IMR-90 (cell line): ENCODE data around the gene ATXN1. TPM values are rescaled to one million over a fixed set of nuclear protein-coding genes. Genes with fewer than 3 reads are reported as not detected.

Experiments
- ATAC-seq: fragments of 200-7000 bp; cut with Tn5 transposase; 2 replicates; pipeline ENCODE4 v1.9.1; 2020; ENCODE audit warnings: low read depth, mild to moderate bottlenecking, moderate library complexity
- BruUV-seq: library from RNA; stranded (reverse); fragments of 400-500 nt; replicated peaks from 2 replicates; lab custom pipeline; 2021; lab: Mats Ljungman, UMichigan
- CTCF ChIA-PET: fragments of 300-600 bp; formaldehyde crosslinking; extraction: SDS; loops from one replicate; lab custom pipeline; 2021; ENCODE audit warnings: antibody characterized with exemption; lab: Yijun Ruan, JAX
- POLR2A ChIA-PET: fragments of 300-600 bp; sonication (Branson Sonifier 250); formaldehyde crosslinking; loops from one replicate; lab custom pipeline; 2022; ENCODE audit warnings: antibody characterized with exemption; ENCODE audit not compliant: unreplicated experiment; lab: Charles Lee
- DNase-seq: peaks from one replicate; pipeline ENCODE4 v3.0.0; 2013
- H2AFZ ChIP-seq: replicated peaks from 2 replicates; pipeline ENCODE3; 2013; ENCODE audit warnings: low read length, mild to moderate bottlenecking; ENCODE audit not compliant: poor library complexity
- H2AK5ac ChIP-seq: 2 replicates; pipeline ENCODE4 v1.6.1; 2013; ENCODE audit warnings: low read depth, low read length, inconsistent platforms
- H2AK9ac ChIP-seq: replicated peaks from 2 replicates; pipeline ENCODE3; 2013; ENCODE audit warnings: mild to moderate bottlenecking, low read depth, low read length, moderate library complexity; ENCODE audit not compliant: poor library complexity
- H2BK120ac ChIP-seq: 2 replicates; pipeline ENCODE4 v1.6.1; 2013; ENCODE audit warnings: low read depth, low read length, inconsistent platforms
- H2BK15ac ChIP-seq: 3 replicates; pipeline ENCODE4 v1.6.1; 2013; ENCODE audit warnings: low read depth, low read length, inconsistent platforms
- H2BK20ac ChIP-seq: 2 replicates; pipeline ENCODE4 v1.6.1; 2013; ENCODE audit warnings: low read depth, mild to moderate bottlenecking, inconsistent platforms, low read length, moderate library complexity
- H2BK5ac ChIP-seq: 2 replicates; pipeline ENCODE4 v1.6.1; 2013; ENCODE audit warnings: mild to moderate bottlenecking, low read depth, low read length, inconsistent platforms; ENCODE audit not compliant: poor library complexity, severe bottlenecking
- H3K14ac ChIP-seq: replicated peaks from 2 replicates; pipeline ENCODE4 v1.6.1; 2013; ENCODE audit warnings: low read depth, low read length, inconsistent platforms
- H3K18ac ChIP-seq: 2 replicates; pipeline ENCODE4 v1.6.1; 2013; ENCODE audit warnings: low read depth, low read length, control low read depth
- H3K23ac ChIP-seq: 2 replicates; pipeline ENCODE4 v1.6.1; 2013; ENCODE audit warnings: low read depth, low read length, inconsistent platforms
- H3K27ac ChIP-seq: 2 replicates; pipeline ENCODE4 v1.5.1; 2013; ENCODE audit warnings: mild to moderate bottlenecking, control low read depth, low read length; ENCODE audit not compliant: insufficient read depth
- H3K27me3 ChIP-seq: 2 replicates; pipeline ENCODE4 v1.6.1; 2013; ENCODE audit warnings: low read length; ENCODE audit not compliant: control insufficient read depth, insufficient read depth
- H3K36me3 ChIP-seq: 2 replicates; pipeline ENCODE4 v1.6.1; 2013; ENCODE audit warnings: low read length, mixed read lengths; ENCODE audit not compliant: control insufficient read depth, insufficient read depth
- H3K4ac ChIP-seq: 2 replicates; pipeline ENCODE4 v1.6.1; 2013; ENCODE audit warnings: low read depth, low read length, inconsistent platforms
- H3K4me1 ChIP-seq: 2 replicates; pipeline ENCODE4 v1.6.1; 2013; ENCODE audit warnings: low read length, mixed read lengths; ENCODE audit not compliant: control insufficient read depth, insufficient read depth
- H3K4me2 ChIP-seq: 2 replicates; pipeline ENCODE4 v1.6.1; 2013; ENCODE audit warnings: low read depth, mild to moderate bottlenecking, control low read depth, low read length, moderate library complexity
- H3K4me3 ChIP-seq: 2 replicates; pipeline ENCODE4 v1.5.1; 2013; ENCODE audit warnings: low read depth, mild to moderate bottlenecking, control low read depth, low read length, moderate library complexity; ENCODE audit not compliant: insufficient read depth
- H3K56ac ChIP-seq: 2 replicates; pipeline ENCODE4 v1.6.1; 2013; ENCODE audit warnings: low read length, inconsistent platforms; ENCODE audit not compliant: insufficient read depth; ENCODE audit errors: extremely low read depth
- H3K79me1 ChIP-seq, 2 experiments: 2 replicates each; pipeline ENCODE4 v1.6.1; 2013; ENCODE audit warnings: low read length in 2 of 2, inconsistent platforms in 1 of 2, low read depth in 1 of 2
- H3K9ac ChIP-seq: 2 replicates; pipeline ENCODE4 v1.6.1; 2013; ENCODE audit warnings: low read depth, low read length, control low read depth
- H3K9me1 ChIP-seq: 2 replicates; pipeline ENCODE4 v1.6.1; 2013; ENCODE audit warnings: low read length, inconsistent platforms; ENCODE audit not compliant: insufficient read depth
- H3K9me3 ChIP-seq: 2 replicates; pipeline ENCODE4 v1.6.1; 2013; ENCODE audit warnings: low read length; ENCODE audit not compliant: control insufficient read depth, insufficient read depth
- H4K20me1 ChIP-seq: 2 replicates; pipeline ENCODE4 v1.6.1; 2013; ENCODE audit warnings: low read length, inconsistent platforms; ENCODE audit not compliant: insufficient read depth
- H4K5ac ChIP-seq: 2 replicates; pipeline ENCODE4 v1.6.1; 2013; ENCODE audit warnings: mild to moderate bottlenecking, low read depth, low read length, control low read depth
- H4K8ac ChIP-seq, 2 experiments: 2 replicates each; pipeline ENCODE4 v1.6.1; 2013; ENCODE audit warnings: low read depth in 2 of 2, low read length in 2 of 2, control low read depth in 1 of 2, inconsistent platforms in 1 of 2
- H4K91ac ChIP-seq: 2 replicates; pipeline ENCODE4 v1.6.1; 2013; ENCODE audit warnings: low read depth, low read length, inconsistent platforms; ENCODE audit not compliant: insufficient read depth
- BHLHE40 ChIP-seq: fragments of 150-350 bp; IDR thresholded peaks from 2 replicates; pipeline ENCODE4 v1.6.1; 2016; ENCODE audit warnings: mild to moderate bottlenecking, low read depth, low read length
- CEBPB ChIP-seq: IDR thresholded peaks from 2 replicates; pipeline ENCODE4 v1.6.1; 2012; ENCODE audit warnings: low read depth, low read length, improper control_type of control experiment
- CHD1 ChIP-seq: IDR thresholded peaks from 2 replicates; pipeline ENCODE4 v1.6.1; 2012; ENCODE audit warnings: low read depth, low read length, improper control_type of control experiment
- CTCF ChIP-seq: conservative IDR thresholded peaks from 2 replicates; pipeline ENCODE4 v1.5.1; 2012; ENCODE audit warnings: mild to moderate bottlenecking, low read depth, low read length, improper control_type of control experiment
- ELK1 ChIP-seq: fragments of 150-350 bp; IDR thresholded peaks from 2 replicates; pipeline ENCODE4 v1.6.1; 2016; ENCODE audit warnings: low read depth, mild to moderate bottlenecking, low read length, moderate library complexity, borderline replicate concordance
- FOS ChIP-seq: fragments of 150-350 bp; IDR thresholded peaks from 2 replicates; pipeline ENCODE4 v1.6.1; 2016; ENCODE audit warnings: low read depth, low read length
- MAFK ChIP-seq: IDR thresholded peaks from 2 replicates; pipeline ENCODE4 v1.6.1; 2012; ENCODE audit warnings: low read depth, low read length, improper control_type of control experiment
- MAZ ChIP-seq: IDR thresholded peaks from 2 replicates; pipeline ENCODE4 v1.6.1; 2012; ENCODE audit warnings: low read depth, mild to moderate bottlenecking, low read length, improper control_type of control experiment, moderate library complexity, borderline replicate concordance
- MXI1 ChIP-seq: IDR thresholded peaks from 2 replicates; pipeline ENCODE4 v1.6.1; 2012; ENCODE audit warnings: low read depth, mild to moderate bottlenecking, low read length, moderate library complexity, borderline replicate concordance
- NFE2L2 ChIP-seq: fragments of 150-350 bp; IDR thresholded peaks from 2 replicates; pipeline ENCODE4 v1.6.1; 2016; ENCODE audit warnings: low read depth, mild to moderate bottlenecking, low read length
- RAD21 ChIP-seq: IDR thresholded peaks from 2 replicates; pipeline ENCODE4 v1.6.1; 2012; ENCODE audit warnings: low read length, improper control_type of control experiment
- RFX5 ChIP-seq: IDR thresholded peaks from 2 replicates; pipeline ENCODE4 v1.8.0; 2012; ENCODE audit warnings: low read depth, mild to moderate bottlenecking, low read length, moderate library complexity
- USF2 ChIP-seq: fragments of 150-350 bp; IDR thresholded peaks from 2 replicates; pipeline ENCODE4 v1.6.1; 2017; ENCODE audit warnings: mild to moderate bottlenecking, antibody characterized with exemption, low read length, low read depth
- WGBS, 2 experiments: methylation state at CpG; one replicate each; pipeline versions ENCODE4 v1.1.5 to v1.1.7; 2013; ENCODE audit warnings: missing lambda C conversion rate in 2 of 2; ENCODE audit not compliant: insufficient read length in 1 of 2; ENCODE audit errors: extremely low coverage in 2 of 2; 5-methylcytosine and 5-hydroxymethylcytosine counted together
- dilution Hi-C: fragments of 300-500 bp; cut with HindIII; formaldehyde crosslinking; loops from one replicate; pipeline ENCODE4 v1.14.3; 2018; ENCODE audit warnings: low sequenced_read_pairs; ENCODE audit not compliant: unreplicated experiment
- in situ Hi-C: fragments of 300-500 bp; cut with MboI; formaldehyde crosslinking; loops from 3 replicates; pipeline ENCODE4 v1.14.3; 2019; ENCODE audit warnings: low sequenced_read_pairs, inconsistent platforms, mixed read lengths
- intact Hi-C: fragments of 100-400 bp; cut with micrococcal nuclease; formaldehyde crosslinking; loops from 2 replicates; pipeline ENCODE4 v1.10.0; 2022
- polyA plus RNA-seq, 3 experiments: library from polyadenylated mRNA; depleted of rRNA; stranded (reverse); fragments of >200 nt; gene quantifications; 2 replicates each; pipeline ENCODE4 v1.2.3, GENCODE V29; 2012; ENCODE audit warnings: low replicate concordance in 1 of 3
- total RNA-seq: library from RNA; depleted of rRNA; stranded (reverse); fragments of >200 nt; gene quantifications from 2 replicates; pipeline ENCODE4 v1.2.3, GENCODE V29; 2012

The ATXN1 gene
- total and polyA plus RNA-seq, 2 of the 4 experiments (the other 2 are of a cell fraction), result 7.3 to 11.1 TPM

- no peak overlapping the region for H3K9ac ChIP-seq
- no peak overlapping the region for H4K91ac ChIP-seq
- no peak overlapping the region for H4K8ac ChIP-seq
- no peak overlapping the region for H2BK5ac ChIP-seq
- no peak overlapping the region for H3K4me3 ChIP-seq
- no peak overlapping the region for H3K4ac ChIP-seq
- peaks cover 4% of the 10 kb centered on the region for H3K4me1 ChIP-seq
- intact Hi-C loops (loop anchor here (10.0 kb wide), 1 partner anchor 445 kb away; no protein-coding TSS in a partner anchor), in situ Hi-C loops (loop anchor here (10.0 kb wide), 1 partner anchor 565 kb away; no protein-coding TSS in a partner anchor), dilution Hi-C loops (no loop called here)
- H2AK9ac ChIP-seq, result no peak overlapping the region
- H2AK5ac ChIP-seq, result no peak overlapping the region
- WGBS, 2 experiments, result 88% methylated on average over 2 of the region's 9 CpGs; no CpG with 5 or more reads in 1 of the 2 experiments
- H3K56ac ChIP-seq, result no peak overlapping the region
- H3K36me3 ChIP-seq, result peaks cover 20% of the 10 kb centered on the region
- H2BK15ac ChIP-seq, result no peak overlapping the region
- BruUV-seq, result no TSS peak
- H3K9me1 ChIP-seq, result peaks cover 13% of the 10 kb centered on the region
- no peak overlapping the region for H2BK120ac ChIP-seq
- ChIA-PET POLR2A (no interaction called here), CTCF (interaction anchor here (0.5 kb wide), 1 partner anchor 272 kb away, joined by 3 read pairs; no protein-coding TSS in a partner anchor)
- H2BK20ac ChIP-seq, result no peak overlapping the region
- no peak for TF ChIP-seq MAFK
- TF ChIP-seq CEBPB, result no peak
- TF ChIP-seq RAD21, result no peak
- TF ChIP-seq ELK1, result no peak
- TF ChIP-seq NFE2L2, result no peak
- TF ChIP-seq CHD1, result no peak
- no peak for TF ChIP-seq MAZ
- no peak for TF ChIP-seq BHLHE40
- TF ChIP-seq RFX5, result no peak
- no peak for TF ChIP-seq USF2
- no peak for TF ChIP-seq MXI1
- TF ChIP-seq FOS, result no peak
- no peak for TF ChIP-seq CTCF
- no peak overlapping the region for H3K27ac ChIP-seq
- no peak overlapping the region for H3K4me2 ChIP-seq
- ATAC-seq (no peak), DNase-seq (no peak)
- H3K9me3 ChIP-seq, result no peaks in the 10 kb centered on the region
- no peak overlapping the region for H3K23ac ChIP-seq
- no peak overlapping the region for H2AFZ ChIP-seq
- no peak overlapping the region for H4K5ac ChIP-seq
- peaks cover 13% of the 10 kb centered on the region for H4K20me1 ChIP-seq
- peaks cover 2 to 11% of the 10 kb centered on the region in 2 experiments; a peak in 3 of 4 replicates for H3K79me1 ChIP-seq
- H3K14ac ChIP-seq, result no peak overlapping the region
- no peak overlapping the region for H3K18ac ChIP-seq
- H3K27me3 ChIP-seq, result no peaks in the 10 kb centered on the region
Observed at GRCh38 chr6:16519265-16520242, 241.7 kb downstream of the ATXN1 start.
